SU-DHL-6 (cell line): ENCODE data around the gene BRIP1.

ENCODE experiments used
- CTCF ChIP-seq: fragments of 200-600 bp; sonication (generic); IDR thresholded peaks from one replicate; pipeline ENCODE4 v1.5.1; 2017; ENCODE audit warnings: antibody characterized with exemption, mild to moderate bottlenecking, low read length, moderate library complexity; ENCODE audit not compliant: insufficient read depth, poor library complexity, severe bottlenecking
- EZH2phosphoT487 ChIP-seq: fragments of 200-600 bp; sonication (generic), shearing (Covaris generic); conservative IDR thresholded peaks from 2 replicates; pipeline ENCODE4 v1.6.1; 2018; ENCODE audit warnings: mild to moderate bottlenecking, antibody characterized with exemption, low read length, moderate library complexity, mixed read lengths

- no peak for TF ChIP-seq CTCF
- TF ChIP-seq EZH2phosphoT487: no peak
Measured at GRCh38 chr17:61877837-61878236, 14.5 kb upstream of the BRIP1 start.
